A673 (cell line): ENCODE data around the gene LDHD. TPM values are rescaled to one million over a fixed set of nuclear protein-coding genes. Genes with fewer than 3 reads are reported as not detected.
"Not testable (repeated sequence)": the region's sequence is repeated elsewhere in the genome, so short reads cannot be mapped to it uniquely, and the experiment has no call there.

Source experiments
- BruUV-seq: library from RNA; stranded (reverse); fragments of 400-500 nt; replicated peaks from 2 replicates; lab custom pipeline; 2021; lab: Mats Ljungman, UMichigan
- CTCF ChIA-PET: fragments of 300-600 bp; sonication (Branson Sonifier 250); formaldehyde crosslinking; loops from one replicate; lab custom pipeline; 2022; ENCODE audit warnings: antibody characterized with exemption; lab: Charles Lee
- POLR2A ChIA-PET: fragments of 300-600 bp; sonication (Branson Sonifier 250); formaldehyde crosslinking; loops from one replicate; lab custom pipeline; 2022; ENCODE audit warnings: antibody characterized with exemption; ENCODE audit not compliant: low non-redundant PET; lab: Charles Lee
- DNase-seq: peaks from one replicate; pipeline ENCODE4 v3.0.0-alpha.2; 2015; ENCODE audit warnings: low spot score
- H3K27ac ChIP-seq: fragments of 200-600 bp; sonication (generic); 2 replicates; pipeline ENCODE4 v1.5.1; 2016; ENCODE audit warnings: mixed run types, low read depth, mild to moderate bottlenecking, mixed read lengths, antibody characterized with exemption, low read length; ENCODE audit not compliant: poor library complexity, severe bottlenecking
- H3K27me3 ChIP-seq: fragments of 200-600 bp; sonication (generic); replicated peaks from 2 replicates; pipeline ENCODE4 v1.6.1; 2017; ENCODE audit warnings: mixed run types, low read depth, mild to moderate bottlenecking, mixed read lengths, antibody characterized with exemption, low read length; ENCODE audit not compliant: insufficient read depth, poor library complexity
- H3K36me3 ChIP-seq: fragments of 200-600 bp; sonication (generic); 2 replicates; pipeline ENCODE4 v1.6.1; 2016; ENCODE audit warnings: mixed run types, mild to moderate bottlenecking, mixed read lengths, antibody characterized with exemption, low read length; ENCODE audit not compliant: insufficient read depth, poor library complexity, severe bottlenecking
- H3K4me1 ChIP-seq: fragments of 200-600 bp; sonication (generic); 2 replicates; pipeline ENCODE4 v1.6.1; 2017; ENCODE audit warnings: mixed run types, mild to moderate bottlenecking, mixed read lengths, antibody characterized with exemption, low read length; ENCODE audit not compliant: insufficient read depth, poor library complexity, severe bottlenecking
- H3K4me3 ChIP-seq: fragments of 200-600 bp; sonication (generic); 2 replicates; pipeline ENCODE4 v1.5.1; 2016; ENCODE audit warnings: low read depth, mixed run types, mild to moderate bottlenecking, mixed read lengths, low read length; ENCODE audit not compliant: poor library complexity, severe bottlenecking
- H3K9me3 ChIP-seq: fragments of 200-600 bp; sonication (generic); 2 replicates; pipeline ENCODE4 v1.6.1; 2016; ENCODE audit warnings: mixed run types, low read depth, mild to moderate bottlenecking, mixed read lengths, antibody characterized with exemption, low read length; ENCODE audit not compliant: poor library complexity, severe bottlenecking
- CTCF ChIP-seq: fragments of 300-800, 200-600 bp; sonication (generic); conservative IDR thresholded peaks from 2 replicates; pipeline ENCODE4 v1.5.1; 2017; ENCODE audit warnings: low read depth, mild to moderate bottlenecking, antibody characterized with exemption, low read length, moderate library complexity, mixed read lengths
- EZH2 ChIP-seq: fragments of 200-600 bp; sonication (generic); IDR thresholded peaks from 2 replicates; pipeline ENCODE4 v1.6.1; 2017; ENCODE audit warnings: borderline replicate concordance, low read depth, mild to moderate bottlenecking, mixed read lengths, antibody characterized with exemption, low read length; ENCODE audit not compliant: poor library complexity, severe bottlenecking
- intact Hi-C: fragments of 100-400 bp; cut with micrococcal nuclease; formaldehyde crosslinking; loops from one replicate; pipeline ENCODE4 v1.10.0; 2022; ENCODE audit not compliant: unreplicated experiment
- total RNA-seq: library from RNA; stranded (reverse); gene quantifications from 2 replicates; pipeline ENCODE4 v1.2.3, GENCODE V29; 2021

LDHD gene
- total RNA-seq, 1 experiment from 2014 or later: not detected

- no TSS peak for BruUV-seq
- intact Hi-C loops: no loop called here
- ChIA-PET CTCF (no interaction called here), POLR2A (no interaction called here)
- H3K27ac ChIP-seq: no peak overlapping the region
- H3K4me3 ChIP-seq: peak overlapping the region; percentile 13
- no peak for DNase-seq
- H3K4me1 ChIP-seq: peaks cover 10% of the 10 kb centered on the region
- no peaks in the 10 kb centered on the region for H3K27me3 ChIP-seq
- TF ChIP-seq EZH2: no peak
- no peak for TF ChIP-seq CTCF
- H3K9me3 ChIP-seq: no peaks in the 10 kb centered on the region
- H3K36me3 ChIP-seq: no peaks in the 10 kb centered on the region
These were observed 21.7 kb upstream of the LDHD start for GRCh38 chr16:75138233-75138632.

DNA sequence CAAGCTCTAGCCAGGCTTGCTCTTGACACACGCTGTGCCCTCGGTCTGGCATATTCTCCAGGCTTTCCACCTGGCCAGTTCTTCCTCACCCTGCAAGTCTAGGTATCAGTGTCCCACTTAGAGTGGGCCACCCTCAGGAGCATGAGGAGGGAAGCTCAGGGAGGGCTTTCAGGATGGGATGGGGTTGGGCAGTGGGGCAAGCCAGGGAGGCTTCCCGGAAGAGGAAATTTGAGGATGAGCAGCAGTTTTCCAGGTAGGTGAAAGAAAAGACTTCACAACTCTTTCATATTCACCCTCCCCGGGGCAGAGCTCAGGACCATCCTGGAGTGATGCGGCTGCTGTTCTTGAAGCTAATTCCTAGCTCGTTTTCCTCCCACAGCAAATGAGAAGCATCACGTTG, 14.5 kb upstream of the LDHD start:
- Histone ChIP-seq H3K4me3 (no peak overlapping the region), H3K9me3 (no peaks in the 10 kb centered on the region), H3K4me1 (no peaks in the 10 kb centered on the region), H3K36me3 (no peaks in the 10 kb centered on the region), H3K27me3 (no peaks in the 10 kb centered on the region), H3K27ac (no peak overlapping the region)
- no TSS peak for BruUV-seq
- DNase-seq: no peak
- TF ChIP-seq CTCF (no peak), EZH2 (no peak)
- intact Hi-C loops: no loop called here
- ChIA-PET CTCF (interaction anchor here (0.5 kb wide), 1 partner anchor 152 kb away, joined by 4 read pairs; no protein-coding TSS in a partner anchor), POLR2A (no interaction called here)

GRCh38 chr16:75130150-75130771, 13.7 kb upstream of the LDHD start:
- TF ChIP-seq EZH2: no peak
- peak; percentile 34; the same call in 1 of the 2 replicates for TF ChIP-seq CTCF
- POLR2A ChIA-PET: no interaction called here
- H3K4me3 ChIP-seq: no peak overlapping the region
- no TSS peak for BruUV-seq
- DNase-seq: no peak
- no peak overlapping the region for H3K27ac ChIP-seq
- H3K27me3 ChIP-seq: no peaks in the 10 kb centered on the region
- H3K4me1 ChIP-seq: no peaks in the 10 kb centered on the region
- no peaks in the 10 kb centered on the region for H3K36me3 ChIP-seq
- intact Hi-C loops: no loop called here
- H3K9me3 ChIP-seq: no peaks in the 10 kb centered on the region
- CTCF ChIA-PET: no interaction called here

GRCh38 chr16:75129421-75130149, 13.0 kb upstream of the LDHD start:
- H3K9me3 ChIP-seq, intact Hi-C loops, H3K27ac ChIP-seq, H3K27me3 ChIP-seq, H3K4me1 ChIP-seq, H3K4me3 ChIP-seq, DNase-seq, POLR2A ChIA-PET, H3K36me3 ChIP-seq, BruUV-seq, CTCF ChIA-PET: not testable (repeated sequence)
